Measurements from ENCODE around the gene CREBZF.

The CREBZF gene

DNA sequence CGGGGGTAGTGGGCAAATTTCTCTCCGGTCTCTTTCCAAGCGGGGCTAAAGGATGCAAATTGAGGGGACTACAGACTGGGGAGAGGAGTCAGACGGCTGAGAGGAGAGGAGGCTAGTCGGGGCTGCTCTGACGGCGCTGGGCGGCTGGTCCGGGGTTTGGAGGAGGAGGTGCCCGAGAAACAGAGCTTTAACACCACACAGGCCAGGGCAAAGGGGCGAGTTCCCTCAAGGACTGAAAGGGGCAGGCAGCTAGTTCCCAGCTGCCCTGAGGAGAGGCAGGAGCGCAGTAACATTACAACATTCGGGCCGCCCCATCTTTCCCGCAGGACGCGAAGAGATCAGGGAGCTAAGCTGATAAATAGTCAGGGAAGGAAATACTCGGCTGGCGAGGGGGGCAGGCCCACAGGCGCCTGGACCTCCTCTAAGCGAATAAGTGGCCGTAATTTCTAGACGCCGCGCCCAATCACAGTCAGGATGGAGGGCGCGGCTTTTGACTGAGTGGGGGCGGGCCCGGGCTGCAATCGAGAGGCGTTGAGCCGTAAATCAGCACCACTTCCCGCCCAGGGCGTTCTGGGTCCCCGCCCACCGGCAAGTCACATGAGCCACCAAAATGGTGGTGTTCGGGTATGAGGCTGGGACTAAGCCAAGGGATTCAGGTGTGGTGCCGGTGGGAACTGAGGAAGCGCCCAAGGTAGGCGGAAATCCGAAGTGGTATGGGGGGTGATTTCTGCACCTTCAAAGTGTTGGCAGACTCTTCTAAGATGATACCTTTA, 36.7 kb downstream of the CREBZF start, which contains the start of gene TMEM126B:
TMEM126B (plus strand) TSS at position 596 of the 773 bp plus-strand sequence; CDS start at position 611, 15 bp downstream.
- Histone ChIP-seq H3K4me3 (ENCODE audit: low read depth, low read length, poor library complexity, severe bottlenecking) (peak within 1 kb of the TSS; percentile 93), H3F3A (ENCODE audit: insufficient read depth, low read length) (no peaks in the 10 kb centered on the region), H3K9me3 (ENCODE audit: low read length) (no peaks in the 10 kb centered on the region), H3K27me3 (ENCODE audit: insufficient read depth, low read length) (no peaks in the 10 kb centered on the region), H3K27ac (ENCODE audit: low read depth, low read length, poor library complexity, severe bottlenecking) (peak within 1 kb of the TSS; percentile 6), H4K20me1 (ENCODE audit: insufficient read depth, low read length) (no peaks in the 10 kb centered on the region), H3K9me2 (ENCODE audit: low read depth, low read length) (no peaks in the 10 kb centered on the region), H2AFZ (ENCODE audit: low read length) (peak within 1 kb of the TSS; percentile 56), H3K36me3 (ENCODE audit: insufficient read depth, low read length) (peaks cover 20% of the 10 kb centered on the region), H3K79me2 (ENCODE audit: insufficient read depth, low read length) (peaks cover 35% of the 10 kb centered on the region), H3K9ac (ENCODE audit: low read length) (peak within 1 kb of the TSS; percentile 83), H3K4me1 (ENCODE audit: insufficient read depth, low read length, severe bottlenecking) (peaks cover 24% of the 10 kb centered on the region), H3K4me2 (ENCODE audit: low read length) (peak within 1 kb of the TSS; percentile 84)
- TF ChIP-seq, protein P1, sequence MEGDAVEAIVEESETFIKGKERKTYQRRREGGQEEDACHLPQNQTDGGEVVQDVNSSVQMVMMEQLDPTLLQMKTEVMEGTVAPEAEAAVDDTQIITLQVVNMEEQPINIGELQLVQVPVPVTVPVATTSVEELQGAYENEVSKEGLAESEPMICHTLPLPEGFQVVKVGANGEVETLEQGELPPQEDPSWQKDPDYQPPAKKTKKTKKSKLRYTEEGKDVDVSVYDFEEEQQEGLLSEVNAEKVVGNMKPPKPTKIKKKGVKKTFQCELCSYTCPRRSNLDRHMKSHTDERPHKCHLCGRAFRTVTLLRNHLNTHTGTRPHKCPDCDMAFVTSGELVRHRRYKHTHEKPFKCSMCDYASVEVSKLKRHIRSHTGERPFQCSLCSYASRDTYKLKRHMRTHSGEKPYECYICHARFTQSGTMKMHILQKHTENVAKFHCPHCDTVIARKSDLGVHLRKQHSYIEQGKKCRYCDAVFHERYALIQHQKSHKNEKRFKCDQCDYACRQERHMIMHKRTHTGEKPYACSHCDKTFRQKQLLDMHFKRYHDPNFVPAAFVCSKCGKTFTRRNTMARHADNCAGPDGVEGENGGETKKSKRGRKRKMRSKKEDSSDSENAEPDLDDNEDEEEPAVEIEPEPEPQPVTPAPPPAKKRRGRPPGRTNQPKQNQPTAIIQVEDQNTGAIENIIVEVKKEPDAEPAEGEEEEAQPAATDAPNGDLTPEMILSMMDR (IDR thresholded peaks at IDR 0.05; ENCODE audit: low read length), result no peak
- TF ChIP-seq EZH2 (IDR thresholded peaks at IDR 0.05; ENCODE audit: borderline replicate concordance, low read length), result no peak

DNA sequence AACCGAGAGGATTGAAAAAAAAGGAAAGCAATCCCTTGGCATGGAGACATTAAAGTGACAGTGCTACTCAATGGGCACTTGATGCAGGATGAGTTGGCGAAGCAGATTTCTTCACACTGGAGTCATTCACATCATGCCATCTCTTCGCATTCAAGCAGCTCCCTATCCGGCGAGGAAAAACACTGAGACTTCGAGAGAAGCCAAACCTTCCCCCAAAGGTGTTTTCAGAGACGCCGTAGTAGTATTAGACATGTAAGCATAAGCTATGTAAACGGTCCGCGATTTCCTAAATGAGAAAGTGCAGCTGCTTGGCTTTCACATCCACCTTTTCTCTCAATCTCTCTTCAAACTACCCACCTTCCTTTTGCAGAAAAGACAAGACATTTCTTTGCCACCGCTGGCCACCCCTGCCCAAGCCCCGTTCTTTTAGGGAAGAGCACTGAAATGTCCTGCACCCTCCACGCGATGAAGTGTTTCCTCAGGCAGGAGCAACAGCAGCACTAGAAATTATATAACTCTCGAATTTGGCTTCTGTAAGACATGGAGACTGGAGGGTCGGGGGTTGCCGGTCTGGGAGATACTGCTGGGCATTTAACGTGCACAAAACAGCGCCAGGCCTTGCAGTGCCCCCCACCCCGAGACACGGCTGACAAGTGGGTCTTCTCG, 37.5 kb downstream of the CREBZF start, which contains the start of gene DLG2:
DLG2 (minus strand) TSS at position 13 of the 666 bp plus-strand sequence.
- Histone ChIP-seq H3K27ac (ENCODE audit: low read depth, low read length, poor library complexity, severe bottlenecking) (no peak within 1 kb of the TSS), H3F3A (ENCODE audit: insufficient read depth, low read length) (no peaks in the 10 kb centered on the region), H3K4me1 (ENCODE audit: insufficient read depth, low read length, severe bottlenecking) (peaks cover 24% of the 10 kb centered on the region), H4K20me1 (ENCODE audit: insufficient read depth, low read length) (no peaks in the 10 kb centered on the region), H3K9ac (ENCODE audit: low read length) (peak within 1 kb of the TSS; percentile 64), H3K9me3 (ENCODE audit: low read length) (no peaks in the 10 kb centered on the region), H3K9me2 (ENCODE audit: low read depth, low read length) (no peaks in the 10 kb centered on the region), H3K4me2 (ENCODE audit: low read length) (peak within 1 kb of the TSS; percentile 76), H3K4me3 (ENCODE audit: low read depth, low read length, poor library complexity, severe bottlenecking) (peak within 1 kb of the TSS; percentile 93), H3K79me2 (ENCODE audit: insufficient read depth, low read length) (peaks cover 35% of the 10 kb centered on the region), H2AFZ (ENCODE audit: low read length) (peak within 1 kb of the TSS; percentile 23), H3K36me3 (ENCODE audit: insufficient read depth, low read length) (peaks cover 20% of the 10 kb centered on the region), H3K27me3 (ENCODE audit: insufficient read depth, low read length) (no peaks in the 10 kb centered on the region)
- TF ChIP-seq, protein P1 (IDR thresholded peaks at IDR 0.05; ENCODE audit: low read length), result no peak
- no peak for TF ChIP-seq EZH2 (IDR thresholded peaks at IDR 0.05; ENCODE audit: borderline replicate concordance, low read length)

DNA sequence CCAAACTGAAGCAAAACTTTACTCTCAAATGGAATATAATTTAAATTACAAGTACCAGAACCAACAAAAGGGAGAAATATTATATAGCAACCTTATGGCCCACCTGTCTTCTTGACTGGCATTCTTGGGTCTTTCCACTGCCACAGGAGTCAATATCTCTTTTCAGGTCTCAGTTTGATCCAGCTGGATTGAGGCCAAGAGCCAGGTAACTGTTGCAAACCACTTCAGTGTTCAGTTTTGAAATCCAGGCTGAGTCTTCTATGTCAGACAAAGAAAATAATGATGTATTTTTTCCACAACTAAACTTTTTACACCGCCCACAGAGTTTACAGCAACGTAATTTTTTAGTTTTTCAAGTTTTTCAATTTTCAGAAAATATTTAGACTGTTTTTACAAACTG, 38.4 kb downstream of the CREBZF start:
- no peak overlapping the region for H3K4me3 ChIP-seq (ENCODE audit: low read depth, low read length, poor library complexity, severe bottlenecking)
- no peak overlapping the region for H3K9ac ChIP-seq (ENCODE audit: low read length)
- H3K4me1 ChIP-seq (ENCODE audit: insufficient read depth, low read length, severe bottlenecking), result peaks cover 24% of the 10 kb centered on the region
- H3K4me2 ChIP-seq (ENCODE audit: low read length), result no peak overlapping the region
- no peak overlapping the region for H3K27ac ChIP-seq (ENCODE audit: low read depth, low read length, poor library complexity, severe bottlenecking)
- no peaks in the 10 kb centered on the region for H3F3A ChIP-seq (ENCODE audit: insufficient read depth, low read length)
- H2AFZ ChIP-seq (ENCODE audit: low read length), result no peak overlapping the region
- H3K36me3 ChIP-seq (ENCODE audit: insufficient read depth, low read length), result peaks cover 11% of the 10 kb centered on the region
- no peaks in the 10 kb centered on the region for H3K9me3 ChIP-seq (ENCODE audit: low read length)
- H3K9me2 ChIP-seq (ENCODE audit: low read depth, low read length), result no peaks in the 10 kb centered on the region
- peaks cover 27% of the 10 kb centered on the region for H3K79me2 ChIP-seq (ENCODE audit: insufficient read depth, low read length)
- H3K27me3 ChIP-seq (ENCODE audit: insufficient read depth, low read length), result no peaks in the 10 kb centered on the region
- no peaks in the 10 kb centered on the region for H4K20me1 ChIP-seq (ENCODE audit: insufficient read depth, low read length)
- TF ChIP-seq, protein P1 (IDR thresholded peaks at IDR 0.05; ENCODE audit: low read length), result no peak
